Measurements from ENCODE around the gene FAAP100.
A peak's percentile ranks its signal among the peaks of the same experiment; 100 is the strongest.

The FAAP100 gene

GRCh38 chr17:81510785-81511553 lies 41.2 kb downstream of the FAAP100 start:
- TF ChIP-seq POLR2AphosphoS5 (IDR thresholded peaks at IDR 0.05; ENCODE audit: low read depth), result peak; percentile 58; the same call in 1 of the 2 replicates
- TF ChIP-seq SPI1 (IDR thresholded peaks at IDR 0.05; ENCODE audit: borderline replicate concordance, low read depth), result no peak
- peak overlapping the region; percentile 97 for H3K4me3 ChIP-seq (replicated peaks; ENCODE audit: insufficient read depth, low read length)
- peak in 1 of 2 experiments; percentile 46 for DNase-seq (ENCODE audit: low read depth in 1 of 2, low spot score in 1 of 2)

GRCh38 chr17:81509972-81510784 lies 42.0 kb downstream of the FAAP100 start:
- Histone ChIP-seq H3K27me3 (ENCODE audit: insufficient read depth, poor library complexity, severe bottlenecking) (no peaks in the 10 kb centered on the region), H3K27ac (replicated peaks) (peak overlapping the region; percentile 78), H3K4me3 (replicated peaks; ENCODE audit: insufficient read depth, low read length) (peak overlapping the region; percentile 97)
- TF ChIP-seq CTCF (IDR thresholded peaks at IDR 0.05; ENCODE audit: insufficient read depth, low read length) (no peak), SPI1 (IDR thresholded peaks at IDR 0.05; ENCODE audit: borderline replicate concordance, low read depth) (no peak), REST (IDR thresholded peaks at IDR 0.05; ENCODE audit: insufficient replicate concordance, low read depth) (no peak), GABPA (IDR thresholded peaks at IDR 0.05; ENCODE audit: low read depth) (no peak), POLR2AphosphoS5 (IDR thresholded peaks at IDR 0.05; ENCODE audit: low read depth) (no peak)
- DNase-seq (ENCODE audit: low read depth in 1 of 2, low spot score in 1 of 2), result no peak

More at GRCh38 chr17:81510785-81511553, 41.2 kb downstream of the FAAP100 start:
- H3K27ac ChIP-seq (replicated peaks), result peak overlapping the region; percentile 78
- H3K27me3 ChIP-seq (ENCODE audit: insufficient read depth, poor library complexity, severe bottlenecking), result no peaks in the 10 kb centered on the region

GRCh38 chr17:81509207-81509971 lies 42.8 kb downstream of the FAAP100 start:
- DNase-seq (ENCODE audit: low read depth in 1 of 2, low spot score in 1 of 2), result peak; percentile 54 to 65
- Histone ChIP-seq H3K27ac (replicated peaks) (peak overlapping the region; percentile 78), H3K27me3 (ENCODE audit: insufficient read depth, poor library complexity, severe bottlenecking) (no peaks in the 10 kb centered on the region), H3K4me3 (replicated peaks; ENCODE audit: insufficient read depth, low read length) (peak overlapping the region; percentile 97)
- no peak for TF ChIP-seq REST (IDR thresholded peaks at IDR 0.05; ENCODE audit: insufficient replicate concordance, low read depth)
- TF ChIP-seq CTCF (IDR thresholded peaks at IDR 0.05; ENCODE audit: insufficient read depth, low read length), result no peak
- no peak for TF ChIP-seq GABPA (IDR thresholded peaks at IDR 0.05; ENCODE audit: low read depth)
- no peak; the same call in 1 of the 2 replicates for TF ChIP-seq SPI1 (IDR thresholded peaks at IDR 0.05; ENCODE audit: borderline replicate concordance, low read depth)
- peak; percentile 66; the same call in 1 of the 2 replicates for TF ChIP-seq POLR2AphosphoS5 (IDR thresholded peaks at IDR 0.05; ENCODE audit: low read depth)

Data from HL-60 (cell line).